ENCODE measurements around the gene DTHD1. TPM values are rescaled to one million over a fixed set of nuclear protein-coding genes. Genes with fewer than 3 reads are reported as not detected.

DTHD1 gene
- total RNA-seq, 1 donor from 2014 or later: not detected

- TF ChIP-seq CTCF (IDR thresholded peaks at IDR 0.05; ENCODE audit: unreplicated experiment): no peak
- Mint-ChIP-seq H3K27me3 (ENCODE audit: low read depth) (peaks cover 23% of the 10 kb centered on the region), H3K27ac (no peak overlapping the region), H3K36me3 (no peaks in the 10 kb centered on the region), H3K4me3 (no peak overlapping the region), H3K4me1 (peaks cover 18% of the 10 kb centered on the region), H3K9me3 (no peaks in the 10 kb centered on the region)
- no peak for DNase-seq (ENCODE audit: low spot score in 2 of 2, unreplicated experiment in 2 of 2)
These were observed 110.0 kb downstream of the DTHD1 start for GRCh38 chr4:36391411-36391810.

- H3K27ac Mint-ChIP-seq: no peak overlapping the region
- no peak overlapping the region for H3K4me3 Mint-ChIP-seq
- no peaks in the 10 kb centered on the region for H3K36me3 Mint-ChIP-seq
- no peak for DNase-seq (ENCODE audit: low spot score in 2 of 2, unreplicated experiment in 2 of 2)
- no peak for TF ChIP-seq CTCF (IDR thresholded peaks at IDR 0.05; ENCODE audit: unreplicated experiment)
- peaks cover 22% of the 10 kb centered on the region for H3K27me3 Mint-ChIP-seq (ENCODE audit: low read depth)
- peaks cover 21% of the 10 kb centered on the region for H3K4me1 Mint-ChIP-seq
- H3K9me3 Mint-ChIP-seq: no peaks in the 10 kb centered on the region
These were observed 110.6 kb downstream of the DTHD1 start for GRCh38 chr4:36392024-36392423.

GRCh38 chr4:36392916-36393315 is 111.5 kb downstream of the DTHD1 start:
- Mint-ChIP-seq H3K9me3 (no peaks in the 10 kb centered on the region), H3K27me3 (ENCODE audit: low read depth) (peaks cover 21% of the 10 kb centered on the region), H3K36me3 (no peaks in the 10 kb centered on the region), H3K27ac (no peak overlapping the region), H3K4me3 (no peak overlapping the region), H3K4me1 (peaks cover 25% of the 10 kb centered on the region)
- no peak for DNase-seq (ENCODE audit: low spot score in 2 of 2, unreplicated experiment in 2 of 2)
- no peak for TF ChIP-seq CTCF (IDR thresholded peaks at IDR 0.05; ENCODE audit: unreplicated experiment)

Other genes with a start within 250 kb of the DTHD1 start
- gene ARAP2, start 37.1 kb upstream of the DTHD1 start, total RNA-seq: 15.4 to 16.6 TPM (median 16.0 TPM) in 3 replicates

Data from mesothelial cell of epicardium (in vitro differentiated cells).